SKM-1 (cell line): ENCODE results near the gene BRAF.
A peak's percentile ranks its signal among the peaks of the same experiment; 100 is the strongest.
"Not testable (repeated sequence)": the region's sequence is repeated elsewhere in the genome, so short reads cannot be mapped to it uniquely, and the experiment has no call there.

Source experiments
- DNase-seq: peaks from one replicate; lab custom pipeline; 2025; ENCODE audit not compliant: unreplicated experiment; lab: John Stamatoyannopoulos, UW

Gene BRAF

DNA sequence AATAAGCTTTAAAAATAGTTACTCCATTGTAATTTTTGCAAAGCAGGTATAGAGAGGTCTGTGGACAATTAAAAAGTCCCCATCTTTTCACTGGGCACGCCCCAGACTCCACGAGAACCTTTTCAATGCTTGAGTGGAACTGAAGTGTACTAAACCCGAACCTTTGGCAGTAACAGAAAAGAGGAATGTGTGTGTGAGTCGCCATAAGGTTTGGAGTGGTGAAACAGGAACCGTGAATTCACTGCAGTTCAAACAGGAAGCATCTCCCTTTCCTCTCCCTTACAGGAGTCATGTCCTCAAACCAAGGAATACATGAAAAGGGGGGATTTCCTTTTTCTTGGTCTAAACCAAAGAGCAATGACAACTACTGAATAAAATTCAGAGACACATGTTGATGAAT, 205.0 kb downstream of the BRAF start:
- peak; percentile 12 for DNase-seq

DNA sequence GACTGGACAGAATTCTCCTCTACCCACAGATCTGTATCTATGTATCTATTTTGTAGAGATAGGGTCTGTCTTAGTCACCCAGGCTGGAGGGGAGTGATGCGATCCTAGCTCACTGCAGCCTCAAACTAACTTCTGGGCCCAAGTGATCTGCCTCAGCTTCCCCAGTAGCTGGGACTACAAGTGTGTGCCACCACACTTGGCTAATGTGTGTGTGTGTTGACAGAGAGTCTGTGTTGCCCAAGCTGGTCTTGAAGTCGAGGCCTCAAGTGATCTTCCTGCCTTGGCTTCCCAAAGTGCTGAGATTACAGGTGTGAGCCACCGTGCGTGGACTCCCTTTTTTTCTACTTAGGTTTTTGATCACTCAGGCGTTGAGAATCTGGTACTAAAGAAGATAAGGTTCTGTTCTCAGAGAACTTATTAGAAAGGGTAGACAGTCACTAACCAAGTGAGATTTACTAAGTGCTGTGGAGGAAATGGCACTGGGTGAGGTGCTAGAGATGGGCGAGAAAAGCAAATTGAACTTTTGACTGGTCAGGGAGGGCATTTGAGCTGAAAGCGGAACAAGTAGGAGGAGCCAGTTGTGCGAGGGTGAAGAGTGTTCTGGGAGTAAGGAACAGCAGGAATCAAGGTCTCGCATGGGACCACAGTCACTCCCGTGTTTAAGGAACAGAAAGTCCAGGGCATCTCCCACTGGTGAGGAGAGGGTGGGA, 210.2 kb downstream of the BRAF start:
- DNase-seq = no peak

DNA sequence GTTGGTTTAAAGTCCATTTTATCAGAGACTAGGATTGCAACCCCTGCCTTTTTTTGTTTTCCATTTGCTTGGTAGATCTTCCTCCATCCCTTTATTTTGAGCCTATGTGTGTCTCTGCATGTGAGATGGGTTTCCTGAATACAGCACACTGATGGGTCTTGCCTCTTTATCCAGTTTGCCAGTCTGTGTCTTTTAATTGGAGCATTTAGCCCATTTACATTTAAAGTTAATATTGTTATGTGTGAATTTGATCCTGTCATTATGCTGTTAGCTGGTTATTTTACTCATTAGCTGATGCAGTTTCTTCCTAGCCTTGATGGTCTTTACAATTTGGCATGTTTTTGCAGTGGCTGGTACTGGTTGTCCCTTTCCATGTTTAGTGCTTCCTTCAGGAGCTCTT, 212.3 kb downstream of the BRAF start:
- DNase-seq = not testable (repeated sequence)

DNA sequence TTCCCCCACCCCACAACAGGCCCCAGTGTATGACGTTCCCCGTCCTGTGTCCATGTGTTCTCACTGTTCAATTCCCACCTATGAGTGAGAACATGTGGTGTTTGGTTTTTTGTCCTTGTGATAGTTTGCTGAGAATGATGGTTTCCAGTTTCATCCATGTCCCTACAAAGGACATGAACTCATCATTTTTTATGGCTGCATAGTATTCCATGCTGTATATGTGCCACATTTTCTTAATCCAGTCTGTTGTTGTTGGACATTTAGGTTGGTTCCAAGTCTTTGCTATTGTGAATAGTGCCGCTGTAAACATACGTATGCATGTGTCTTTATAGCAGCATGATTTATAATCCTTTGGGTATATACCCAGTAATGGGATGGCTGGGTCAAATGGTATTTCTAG, 216.0 kb downstream of the BRAF start:
- DNase-seq = not testable (repeated sequence)

DNA sequence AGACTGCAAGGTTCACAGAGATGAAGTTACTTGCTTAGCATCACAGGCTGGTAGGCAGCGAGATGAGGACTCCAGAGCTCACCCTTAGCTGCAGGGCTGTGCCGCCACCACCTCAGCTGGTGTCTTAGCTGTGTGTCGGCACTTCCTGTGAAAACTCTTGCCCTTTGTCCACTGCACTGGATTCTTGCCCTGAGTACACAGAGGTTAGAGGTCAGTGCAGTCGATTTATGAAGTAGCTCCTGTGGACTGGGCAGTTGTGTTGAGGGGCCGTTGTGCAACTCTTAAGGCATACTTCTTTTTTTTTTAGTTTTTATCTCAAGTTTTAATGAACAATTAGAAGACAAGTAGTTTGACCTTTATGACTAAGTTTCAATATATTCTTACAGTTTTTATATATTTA, 217.6 kb downstream of the BRAF start:
- DNase-seq = no peak

DNA sequence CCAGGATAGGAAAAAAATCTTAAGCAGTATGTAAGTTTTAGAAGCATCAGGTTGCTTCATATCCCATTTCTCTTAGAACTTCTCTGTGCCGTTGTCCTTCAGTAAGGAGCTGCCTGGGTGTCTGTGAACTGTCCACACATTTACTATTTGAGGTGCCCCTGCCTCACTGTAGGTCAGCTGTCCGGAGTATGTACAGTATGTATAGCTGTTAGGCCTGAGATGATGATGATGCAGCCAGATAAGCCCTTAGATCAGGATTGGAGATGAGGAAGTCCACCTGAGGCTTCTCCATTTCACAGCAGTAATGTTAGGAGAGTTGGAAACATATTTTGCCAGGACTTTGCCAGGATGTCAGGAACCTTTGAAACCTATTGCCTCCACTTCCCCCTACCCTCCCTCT, 220.5 kb downstream of the BRAF start:
- no peak for DNase-seq

DNA sequence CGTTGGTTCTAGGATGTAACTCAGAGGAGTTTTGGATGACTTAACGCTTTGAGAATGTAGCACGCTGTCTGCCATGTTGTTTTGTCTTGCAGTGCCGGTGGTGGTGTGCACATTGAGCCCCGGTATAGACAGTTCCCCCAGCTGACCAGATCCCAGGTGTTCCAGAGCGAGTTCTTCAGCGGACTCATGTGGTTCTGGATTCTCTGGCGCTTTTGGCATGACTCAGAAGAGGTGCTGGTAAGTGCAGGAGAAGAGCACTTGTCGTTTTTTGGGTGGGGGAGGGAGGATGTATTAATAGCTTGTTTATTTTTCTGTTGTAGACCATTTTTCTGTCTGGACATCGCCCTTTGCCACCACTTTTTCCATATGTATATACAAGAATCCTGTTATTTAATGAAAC, 222.0 kb downstream of the BRAF start:
- DNase-seq = no peak

DNA sequence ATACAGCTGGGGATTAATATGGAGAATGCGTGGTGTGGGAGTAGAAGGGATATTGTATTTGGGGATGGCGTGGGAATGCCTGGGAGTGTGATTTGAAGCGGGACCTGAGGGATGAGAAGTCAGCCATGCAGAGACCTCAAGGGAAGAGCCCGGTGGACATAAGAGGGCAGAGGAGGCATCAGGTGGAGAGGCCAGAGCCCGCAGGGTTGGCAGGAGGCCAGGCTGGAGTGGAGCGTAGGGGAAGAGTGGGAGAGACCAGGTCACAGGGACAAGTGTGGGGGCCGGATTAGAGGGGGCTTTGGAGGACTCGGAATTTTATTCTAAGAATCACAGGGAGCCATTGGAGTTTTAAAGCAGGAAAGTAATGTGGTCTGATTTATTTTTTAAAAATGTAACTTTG, 226.3 kb downstream of the BRAF start:
- DNase-seq = no peak

DNA sequence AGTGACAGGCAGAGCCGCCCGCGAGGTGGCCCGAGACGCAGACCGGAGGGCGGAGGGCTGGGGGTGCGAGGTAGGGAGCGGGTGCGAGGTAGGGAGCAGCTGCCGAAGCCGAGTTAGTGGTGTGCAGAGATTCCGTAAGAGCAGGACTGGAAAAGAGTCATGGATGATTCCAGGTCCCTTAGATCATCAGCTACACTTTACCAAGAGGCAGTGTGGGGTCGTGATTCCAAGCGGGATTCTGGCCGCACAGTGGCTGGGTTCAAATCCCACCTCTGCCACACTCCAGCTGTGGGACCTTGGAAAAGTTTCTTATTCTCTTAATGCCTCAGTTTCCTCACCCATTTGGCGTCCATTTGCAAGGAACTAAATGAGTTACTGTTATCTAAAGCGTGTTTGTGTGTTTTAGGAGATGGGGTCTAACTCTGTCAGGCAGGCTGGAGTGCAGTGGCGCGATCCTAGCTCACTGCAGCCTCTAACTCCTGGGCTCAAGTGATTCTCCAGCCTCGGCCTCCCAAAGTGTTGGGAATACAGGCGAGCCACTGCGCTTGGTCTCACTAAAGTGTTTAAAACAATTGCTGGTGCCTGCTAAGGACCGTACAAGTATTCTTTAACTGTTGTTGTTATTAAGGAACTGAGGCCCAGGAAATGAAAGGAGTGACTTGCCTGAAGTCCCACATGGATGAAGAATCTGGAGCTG, 227.1 kb downstream of the BRAF start:
- no peak for DNase-seq

DNA sequence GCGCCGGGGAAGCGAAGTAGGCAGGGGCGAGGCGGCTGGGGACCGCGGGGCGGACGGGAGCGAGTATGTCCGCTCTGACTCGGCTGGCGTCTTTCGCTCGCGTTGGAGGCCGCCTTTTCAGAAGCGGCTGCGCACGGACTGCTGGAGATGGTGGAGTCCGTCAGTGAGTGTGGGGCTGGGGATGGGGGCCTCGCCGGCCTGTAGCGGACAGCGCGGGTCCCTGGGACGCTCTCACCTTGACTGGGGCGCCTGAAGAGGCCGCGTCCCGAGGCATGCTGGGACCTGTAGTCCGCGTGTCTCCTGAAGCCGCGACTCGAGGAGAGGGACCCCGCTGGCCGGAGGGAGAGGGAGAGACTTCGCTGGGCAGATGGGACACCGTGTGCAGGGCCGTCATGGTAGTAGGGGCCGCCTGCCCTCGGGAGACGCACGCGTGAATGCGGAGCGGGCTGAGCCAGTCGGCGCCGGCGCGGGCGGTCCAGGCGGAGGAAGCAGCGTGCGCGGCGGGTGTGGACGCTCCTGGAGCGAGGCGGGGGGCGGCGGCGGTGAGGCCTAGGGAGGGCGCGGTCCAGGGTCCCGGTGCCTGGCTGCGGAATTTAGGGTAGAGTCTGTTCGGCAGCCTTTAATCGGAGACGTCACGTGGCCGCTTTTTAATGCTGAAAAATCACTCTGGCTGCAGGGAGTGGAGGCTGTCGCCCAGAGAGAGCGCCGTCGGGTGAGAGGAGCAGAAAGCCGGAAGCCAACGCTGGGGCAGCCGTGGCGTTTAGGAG, 227.9 kb downstream of the BRAF start, which contains the start of gene NDUFB2:
Gene NDUFB2, plus strand, starts transcription at position 29 of the 767 bp plus-strand sequence. Its CDS starts 37 bp downstream, at position 66.
- DNase-seq = peak; percentile 48

DNA sequence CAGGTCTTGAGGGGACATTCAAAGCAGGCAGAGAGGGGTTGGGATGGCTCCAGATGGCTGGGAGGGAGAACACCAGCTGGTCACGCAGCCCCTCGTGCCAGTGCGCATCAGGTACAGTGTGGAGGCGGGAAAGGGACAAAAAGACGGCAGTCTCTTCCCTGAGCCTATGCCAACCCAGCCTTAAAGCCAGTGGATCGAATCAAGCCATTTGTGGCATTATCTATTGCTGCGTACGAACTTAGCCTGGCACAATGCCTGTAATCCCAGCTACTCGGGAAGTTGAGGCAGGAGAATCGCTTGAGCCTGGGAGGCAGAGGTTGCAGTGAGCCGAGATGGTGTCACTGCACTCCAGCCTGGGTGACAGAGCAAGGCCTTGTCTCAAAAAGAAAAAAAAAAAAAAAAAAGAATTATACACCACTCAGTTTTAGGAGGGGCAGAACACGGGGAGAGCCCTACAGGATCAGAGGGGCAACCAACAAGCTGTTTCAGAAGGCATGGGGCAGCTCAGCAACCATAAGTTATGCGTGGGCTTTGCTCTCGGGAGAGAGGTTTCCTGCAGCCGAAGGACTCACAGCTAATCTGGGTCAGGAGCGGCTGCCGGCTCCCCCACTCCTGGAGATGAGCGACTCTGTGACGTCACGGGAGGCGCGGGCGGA, 228.6 kb downstream of the BRAF start:
- DNase-seq = peak; percentile 55

DNA sequence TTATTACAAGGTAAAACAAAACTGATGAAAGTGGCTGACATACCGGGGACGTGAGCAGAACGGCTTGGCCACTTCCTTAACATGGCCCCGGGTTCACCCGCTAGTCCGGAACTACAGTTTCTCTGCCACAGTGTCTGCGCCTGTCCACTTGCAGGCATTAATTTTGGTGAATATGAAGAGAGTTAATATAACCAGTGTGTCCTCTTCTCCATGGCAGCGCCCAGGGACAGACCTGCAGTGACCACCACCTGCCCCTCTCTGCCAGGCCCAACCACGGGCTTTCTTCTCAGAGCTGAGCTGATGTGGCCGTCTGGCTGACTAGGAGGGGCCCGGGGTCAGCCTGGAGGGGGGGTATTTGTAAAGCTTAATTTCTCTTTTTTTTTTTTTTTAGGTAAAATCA, 229.3 kb downstream of the BRAF start:
- DNase-seq = no peak

DNA sequence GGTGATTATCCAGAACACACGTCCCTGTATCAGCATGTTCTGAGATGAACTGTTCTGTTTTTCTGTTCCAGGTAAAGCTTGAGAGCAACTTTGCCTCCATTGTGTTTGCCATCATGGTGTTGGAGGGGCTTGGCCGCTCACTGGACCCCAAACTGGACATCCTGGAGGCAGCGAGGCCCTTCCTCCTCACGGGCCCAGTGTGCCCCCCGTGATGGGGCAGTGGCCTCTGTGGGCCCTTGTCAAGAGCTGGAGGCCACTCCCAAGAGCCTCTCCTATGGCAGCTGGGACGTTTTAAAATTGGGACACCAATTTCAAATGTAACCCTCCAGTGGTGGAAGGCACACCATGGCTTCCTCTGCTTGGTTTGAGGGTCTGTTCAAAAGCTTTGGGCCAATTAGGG, 230.1 kb downstream of the BRAF start:
- DNase-seq = no peak

DNA sequence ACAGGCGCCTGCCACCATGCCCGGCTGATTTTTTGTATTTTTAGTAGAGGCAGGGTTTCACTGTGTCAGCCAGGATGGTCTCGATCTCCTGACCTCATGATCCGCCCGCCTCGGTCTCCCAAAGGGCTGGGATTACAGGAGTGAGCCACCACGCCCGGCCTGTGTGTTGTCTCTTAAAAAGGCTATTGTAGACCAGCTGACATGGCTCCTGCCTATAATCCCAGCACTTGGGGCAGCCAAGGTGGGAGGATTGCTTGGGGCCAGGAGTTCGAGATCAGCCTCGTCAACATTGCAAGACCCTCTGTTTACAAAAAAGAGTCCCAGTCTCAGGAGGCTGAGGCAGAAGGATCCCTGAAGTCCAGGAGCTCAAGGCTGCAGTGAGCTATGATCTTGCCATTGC, 230.9 kb downstream of the BRAF start:
- DNase-seq = not testable (repeated sequence)

DNA sequence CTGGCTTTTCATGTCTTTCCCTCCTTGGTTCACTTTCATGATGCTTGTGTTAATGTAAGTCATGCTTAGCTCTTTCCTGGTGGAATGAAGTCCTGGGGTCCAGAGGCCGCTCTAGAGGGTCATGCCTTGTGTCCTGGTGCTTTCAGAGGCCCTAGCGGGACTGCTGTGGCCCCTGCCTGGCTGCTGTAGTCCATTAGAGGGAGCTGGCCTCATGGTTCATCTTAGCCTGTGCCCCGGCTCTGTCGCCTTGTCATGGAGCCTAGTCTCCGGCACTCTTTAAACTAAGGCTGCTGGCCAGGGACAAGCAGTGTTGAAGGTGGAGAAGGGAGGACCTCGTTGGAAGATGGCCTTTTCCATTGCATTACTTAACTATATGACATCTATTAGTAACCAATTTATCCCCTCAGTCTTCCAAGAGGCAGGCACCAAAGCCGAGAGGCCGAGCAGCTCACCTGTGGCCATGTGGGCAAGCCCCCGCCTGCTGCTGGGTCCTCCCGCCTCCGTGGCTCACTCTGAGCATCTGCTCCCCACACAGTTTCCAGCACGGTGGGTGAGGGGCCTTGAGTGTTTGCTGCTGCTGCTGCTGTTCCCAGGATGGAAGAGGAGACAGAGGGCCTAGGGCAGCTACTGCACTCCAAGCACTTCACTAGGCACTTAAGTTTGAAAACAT, 233.2 kb downstream of the BRAF start:
- DNase-seq = no peak

DNA sequence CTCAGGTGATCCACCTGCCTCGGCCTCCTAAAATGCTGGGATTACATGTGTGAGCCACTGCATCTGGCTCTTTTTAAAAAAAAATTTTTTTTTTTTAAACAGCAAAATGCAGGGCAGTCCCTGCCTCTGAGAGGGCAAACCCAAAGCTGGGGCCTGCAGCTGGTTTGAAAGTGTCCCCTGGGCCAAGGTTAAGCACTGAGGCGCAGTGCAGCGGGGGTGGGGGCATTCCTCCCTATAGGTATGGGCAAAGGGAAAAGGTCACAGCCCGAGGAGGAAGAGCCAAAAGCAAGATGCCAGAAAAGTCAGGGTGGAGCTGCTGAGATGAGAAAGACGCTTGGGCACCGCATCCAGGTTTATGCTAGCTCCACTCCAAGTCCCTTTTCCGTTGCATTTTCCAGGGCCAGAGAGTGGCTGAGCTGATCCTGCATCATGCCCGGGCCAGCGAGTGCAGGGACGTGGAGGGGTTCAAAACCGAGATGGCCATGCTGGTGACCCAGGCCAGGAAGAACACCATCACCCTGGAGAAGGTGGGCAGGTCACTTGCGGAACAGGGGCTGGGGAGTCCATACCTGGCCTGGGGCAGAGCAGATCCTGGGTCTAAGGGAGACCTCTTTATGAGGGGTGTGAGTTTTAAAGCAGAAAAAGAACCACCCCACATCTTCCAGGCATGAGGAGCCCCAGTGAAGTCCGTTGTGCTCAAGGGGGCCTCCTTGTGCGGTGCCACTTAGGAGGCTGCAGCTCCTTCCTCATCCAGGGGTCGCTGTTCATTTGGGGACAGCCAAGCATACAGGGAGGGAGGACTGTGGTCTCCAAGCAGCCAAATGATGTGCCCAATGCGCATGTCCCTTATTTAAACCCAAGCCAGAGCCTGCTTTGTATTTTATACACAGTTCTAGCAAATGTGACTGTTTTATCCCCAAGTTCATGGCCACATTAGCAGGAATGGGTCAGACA, 235.3 kb downstream of the BRAF start:
- DNase-seq = no peak

DNA sequence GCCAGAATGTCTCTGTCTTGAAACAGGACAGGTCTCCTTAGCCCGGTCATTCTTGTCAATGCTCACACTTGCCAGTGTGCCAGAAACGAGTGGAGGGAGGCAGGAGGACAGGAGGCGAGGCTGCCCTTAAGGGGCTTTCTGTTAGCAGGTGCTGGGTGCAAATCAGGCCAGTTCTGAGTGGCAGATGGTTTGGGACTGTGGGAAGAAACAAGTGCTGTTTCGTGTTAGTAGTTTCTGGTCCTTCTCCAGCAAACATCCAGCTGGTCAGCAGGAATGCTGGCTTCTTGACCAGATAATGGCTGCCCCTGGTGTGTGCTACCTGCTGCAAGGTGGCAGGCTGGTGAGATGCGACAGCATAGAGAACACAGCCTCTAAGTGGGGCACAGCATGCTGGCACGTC, 236.4 kb downstream of the BRAF start:
- no peak for DNase-seq

DNA sequence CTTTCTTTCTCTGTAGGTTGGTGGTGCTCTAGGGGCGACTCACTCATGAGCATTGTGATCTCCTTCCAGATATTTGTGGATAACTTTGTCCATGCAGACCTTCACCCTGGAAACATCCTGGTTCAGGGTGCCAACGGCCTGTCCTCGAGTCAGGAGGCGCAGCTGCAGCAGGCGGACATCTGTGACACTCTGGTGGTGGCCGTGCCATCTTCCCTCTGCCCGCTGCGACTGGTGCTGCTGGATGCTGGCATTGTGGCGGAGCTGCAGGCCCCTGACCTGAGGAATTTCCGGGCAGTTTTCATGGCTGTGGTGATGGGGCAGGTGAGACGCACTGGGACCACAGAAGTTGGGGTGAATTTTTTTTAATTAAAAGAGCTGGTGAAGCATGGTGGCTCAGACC, 237.8 kb downstream of the BRAF start:
- no peak for DNase-seq

DNA sequence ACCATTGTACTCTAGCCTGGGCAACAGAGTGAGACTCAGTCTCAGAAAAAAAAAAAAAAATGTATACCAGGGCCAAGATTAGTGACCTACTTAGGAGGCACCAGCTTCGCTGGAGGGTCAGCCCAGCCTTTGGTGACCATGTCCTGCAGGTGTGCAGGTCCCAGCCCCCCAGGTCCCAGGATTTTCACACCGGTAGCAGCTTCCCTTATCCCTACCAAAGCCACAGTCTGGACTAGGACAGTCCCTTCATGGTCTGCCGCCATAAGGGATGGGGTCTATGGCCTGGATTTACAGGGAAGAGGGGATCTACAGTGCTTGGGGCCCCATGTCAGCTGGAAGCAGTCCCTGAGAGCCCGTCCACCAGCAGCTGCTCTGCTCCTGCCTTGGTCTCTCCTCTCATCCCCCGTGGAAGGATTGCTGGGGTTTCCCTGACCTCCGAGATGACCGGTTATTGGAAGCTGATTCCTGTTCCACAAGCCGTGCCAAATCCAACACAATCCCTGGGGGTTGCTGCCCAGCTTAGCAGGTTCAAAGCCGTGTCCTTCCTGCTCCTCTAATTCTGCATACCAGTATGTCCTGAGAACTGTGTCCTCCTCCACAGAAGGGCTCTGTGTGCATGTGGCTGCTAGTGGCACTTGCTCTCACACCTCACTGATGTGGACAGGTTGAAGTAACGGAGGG, 239.2 kb downstream of the BRAF start:
- DNase-seq = no peak
